Measurements from ENCODE around the gene SUFU.

SUFU gene

DNA sequence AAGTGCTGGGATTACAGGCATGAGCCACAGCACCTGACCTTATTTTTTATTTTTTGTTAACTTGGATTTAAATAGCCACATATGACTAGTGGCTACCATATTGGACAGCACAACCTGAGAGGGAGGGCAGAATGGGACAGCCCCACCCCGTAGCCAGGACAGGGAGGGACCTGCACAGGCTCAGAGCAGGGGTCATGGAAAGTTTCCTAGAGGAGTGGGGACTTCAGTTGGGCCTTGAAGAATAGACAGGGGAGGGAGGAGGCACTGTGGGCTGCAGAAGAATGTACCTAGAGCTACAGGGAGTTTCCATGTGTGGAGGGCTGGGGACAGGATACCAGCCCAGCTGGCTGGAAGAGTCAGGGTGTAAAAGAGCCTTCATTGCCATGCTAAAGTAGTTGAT, 149.3 kb downstream of the SUFU start:
- peaks cover 45% of the 10 kb centered on the region for H3K36me3 ChIP-seq
- H3K9me3 ChIP-seq = no peaks in the 10 kb centered on the region
- peaks cover 8% of the 10 kb centered on the region for H3K4me1 ChIP-seq
- H3K4me3 ChIP-seq (ENCODE audit: low read depth, low read length) = no peak overlapping the region
- no peak for DNase-seq
- no peaks in the 10 kb centered on the region for H3K27me3 ChIP-seq
- TF ChIP-seq, protein P1, sequence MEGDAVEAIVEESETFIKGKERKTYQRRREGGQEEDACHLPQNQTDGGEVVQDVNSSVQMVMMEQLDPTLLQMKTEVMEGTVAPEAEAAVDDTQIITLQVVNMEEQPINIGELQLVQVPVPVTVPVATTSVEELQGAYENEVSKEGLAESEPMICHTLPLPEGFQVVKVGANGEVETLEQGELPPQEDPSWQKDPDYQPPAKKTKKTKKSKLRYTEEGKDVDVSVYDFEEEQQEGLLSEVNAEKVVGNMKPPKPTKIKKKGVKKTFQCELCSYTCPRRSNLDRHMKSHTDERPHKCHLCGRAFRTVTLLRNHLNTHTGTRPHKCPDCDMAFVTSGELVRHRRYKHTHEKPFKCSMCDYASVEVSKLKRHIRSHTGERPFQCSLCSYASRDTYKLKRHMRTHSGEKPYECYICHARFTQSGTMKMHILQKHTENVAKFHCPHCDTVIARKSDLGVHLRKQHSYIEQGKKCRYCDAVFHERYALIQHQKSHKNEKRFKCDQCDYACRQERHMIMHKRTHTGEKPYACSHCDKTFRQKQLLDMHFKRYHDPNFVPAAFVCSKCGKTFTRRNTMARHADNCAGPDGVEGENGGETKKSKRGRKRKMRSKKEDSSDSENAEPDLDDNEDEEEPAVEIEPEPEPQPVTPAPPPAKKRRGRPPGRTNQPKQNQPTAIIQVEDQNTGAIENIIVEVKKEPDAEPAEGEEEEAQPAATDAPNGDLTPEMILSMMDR (IDR thresholded peaks at IDR 0.05; ENCODE audit: low read depth, low read length) = no peak

DNA sequence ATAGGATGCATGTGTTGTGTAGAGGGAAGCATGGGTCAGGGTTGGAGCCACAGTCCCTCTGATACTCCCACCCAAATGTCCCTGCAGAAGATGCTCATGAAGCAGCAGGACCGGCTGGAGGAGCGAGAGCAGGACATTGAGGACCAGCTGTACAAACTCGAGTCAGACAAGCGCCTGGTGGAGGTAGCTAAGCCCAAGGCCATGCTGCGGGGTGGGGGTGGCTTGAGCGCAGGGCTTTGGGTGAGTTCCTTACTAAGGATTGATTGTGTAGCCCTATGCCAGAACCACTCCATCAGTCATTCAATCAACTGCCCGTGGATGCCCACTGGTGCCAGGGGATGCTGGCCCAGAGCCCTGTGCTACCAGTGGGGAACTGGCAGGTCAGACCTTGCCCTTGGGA, 150.8 kb downstream of the SUFU start:
- DNase-seq = no peak
- peaks cover 51% of the 10 kb centered on the region for H3K36me3 ChIP-seq
- TF ChIP-seq, protein P1 (IDR thresholded peaks at IDR 0.05; ENCODE audit: low read depth, low read length) = no peak

DNA sequence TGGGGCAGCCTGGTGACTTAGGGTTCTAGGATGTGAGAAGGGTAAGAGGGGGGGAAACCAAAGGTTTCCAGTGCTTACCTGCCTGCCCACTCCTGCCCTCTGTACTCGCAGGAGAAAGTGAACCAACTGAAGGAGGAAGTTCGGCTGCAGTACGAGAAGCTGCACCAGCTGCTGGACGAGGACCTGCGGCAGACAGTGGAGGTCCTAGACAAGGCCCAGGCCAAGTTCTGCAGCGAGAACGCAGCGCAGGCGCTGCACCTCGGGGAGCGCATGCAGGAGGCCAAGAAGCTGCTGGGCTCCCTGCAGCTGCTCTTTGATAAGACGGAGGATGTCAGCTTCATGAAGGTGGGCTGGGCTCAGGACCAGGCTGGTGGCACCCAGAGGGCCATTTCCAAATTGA, 151.2 kb downstream of the SUFU start:
- no peaks in the 10 kb centered on the region for H3K9me3 ChIP-seq
- 0 out of 2 replicates have a peak, but pooled peaks cover 6% of the 10 kb centered on the region for H3K4me1 ChIP-seq
- no peak overlapping the region for H3K4me3 ChIP-seq (ENCODE audit: low read depth, low read length)
- no peak for DNase-seq
- no peaks in the 10 kb centered on the region for H3K27me3 ChIP-seq
- peaks cover 51% of the 10 kb centered on the region for H3K36me3 ChIP-seq
- TF ChIP-seq, protein P1 (IDR thresholded peaks at IDR 0.05; ENCODE audit: low read depth, low read length) = no peak

More for the DNA sequence above, 150.8 kb downstream of the SUFU start:
- Histone ChIP-seq H3K4me3 (ENCODE audit: low read depth, low read length) (no peak overlapping the region), H3K4me1 (peaks cover 7% of the 10 kb centered on the region), H3K27me3 (no peaks in the 10 kb centered on the region), H3K9me3 (no peaks in the 10 kb centered on the region)

DNA sequence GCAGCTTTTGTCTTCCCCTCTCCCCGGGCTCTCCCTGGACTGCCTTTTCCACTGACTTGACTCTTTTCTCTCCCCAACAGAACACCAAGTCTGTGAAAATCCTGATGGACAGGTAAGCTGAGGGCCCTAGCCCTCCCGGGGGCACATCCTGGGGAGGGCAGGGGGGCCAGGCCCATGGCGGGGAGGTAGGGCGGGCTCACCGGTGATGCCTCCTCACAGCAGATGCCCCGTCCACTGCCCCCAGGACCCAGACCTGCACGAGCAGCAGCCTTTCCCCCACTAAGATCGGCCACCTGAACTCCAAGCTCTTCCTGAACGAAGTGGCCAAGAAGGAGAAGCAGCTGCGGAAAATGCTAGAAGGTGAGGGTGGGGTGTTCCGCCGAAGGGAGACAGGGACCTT, 152.3 kb downstream of the SUFU start:
- H3K4me3 ChIP-seq (ENCODE audit: low read depth, low read length) = no peak overlapping the region
- no peaks in the 10 kb centered on the region for H3K27me3 ChIP-seq
- H3K9me3 ChIP-seq = no peaks in the 10 kb centered on the region
- TF ChIP-seq, protein P1 (IDR thresholded peaks at IDR 0.05; ENCODE audit: low read depth, low read length) = no peak
- H3K4me1 ChIP-seq = peaks cover 6% of the 10 kb centered on the region
- no peak for DNase-seq
- peaks cover 51% of the 10 kb centered on the region for H3K36me3 ChIP-seq

DNA sequence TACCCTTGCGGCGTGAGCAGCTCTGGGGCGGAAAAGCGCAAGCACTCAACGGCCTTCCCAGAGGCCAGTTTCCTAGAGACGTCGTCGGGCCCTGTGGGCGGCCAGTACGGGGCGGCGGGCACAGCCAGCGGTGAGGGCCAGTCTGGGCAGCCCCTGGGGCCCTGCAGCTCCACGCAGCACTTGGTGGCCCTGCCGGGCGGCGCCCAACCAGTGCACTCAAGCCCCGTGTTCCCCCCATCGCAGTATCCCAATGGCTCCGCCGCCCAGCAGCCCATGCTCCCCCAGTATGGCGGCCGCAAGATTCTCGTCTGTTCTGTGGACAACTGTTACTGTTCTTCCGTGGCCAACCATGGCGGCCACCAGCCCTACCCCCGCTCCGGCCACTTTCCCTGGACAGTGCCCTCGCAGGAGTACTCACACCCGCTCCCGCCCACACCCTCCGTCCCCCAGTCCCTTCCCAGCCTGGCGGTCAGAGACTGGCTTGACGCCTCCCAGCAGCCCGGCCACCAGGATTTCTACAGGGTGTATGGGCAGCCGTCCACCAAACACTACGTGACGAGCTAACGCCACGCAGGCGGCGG, 153.1 kb downstream of the SUFU start:
- TF ChIP-seq, protein P1 (IDR thresholded peaks at IDR 0.05; ENCODE audit: low read depth, low read length) = no peak
- Histone ChIP-seq H3K36me3 (peaks cover 48% of the 10 kb centered on the region), H3K9me3 (no peaks in the 10 kb centered on the region), H3K4me1 (peaks cover 10% of the 10 kb centered on the region), H3K4me3 (ENCODE audit: low read depth, low read length) (no peak overlapping the region), H3K27me3 (no peaks in the 10 kb centered on the region)
- DNase-seq = no peak

DNA sequence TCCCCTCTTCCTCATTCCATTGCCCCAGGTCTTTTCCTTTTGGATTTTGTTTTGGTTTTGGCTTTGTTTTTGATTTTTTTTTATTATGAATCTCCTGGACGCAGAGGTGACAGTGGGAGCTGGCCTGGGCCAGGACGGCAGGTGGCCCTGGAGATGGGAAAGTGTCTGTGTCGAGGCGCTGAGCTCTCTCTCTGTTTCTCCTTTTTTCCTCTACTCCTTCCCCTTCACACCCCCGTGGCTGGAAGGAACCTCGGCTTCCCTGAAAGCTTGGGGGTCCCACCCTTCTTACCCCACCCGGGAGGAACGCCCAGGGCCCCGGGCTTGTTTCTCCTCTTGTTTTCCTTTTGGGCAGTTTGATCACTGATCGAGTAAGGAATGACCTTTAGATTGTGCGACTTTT, 153.7 kb downstream of the SUFU start:
- H3K4me3 ChIP-seq (ENCODE audit: low read depth, low read length) = no peak overlapping the region
- H3K36me3 ChIP-seq = peaks cover 48% of the 10 kb centered on the region
- TF ChIP-seq, protein P1 (IDR thresholded peaks at IDR 0.05; ENCODE audit: low read depth, low read length) = no peak
- H3K4me1 ChIP-seq = peaks cover 10% of the 10 kb centered on the region
- no peaks in the 10 kb centered on the region for H3K27me3 ChIP-seq
- no peaks in the 10 kb centered on the region for H3K9me3 ChIP-seq
- no peak for DNase-seq

Measured in BE2C (cell line).